ENCODE data around the gene LIPE.

The LIPE gene

GRCh38 chr19:42374826-42375376 is 52.3 kb downstream of the LIPE start:
- no peak overlapping the region for H3K27ac ChIP-seq (ENCODE audit: low read depth, low read length)
- no peak overlapping the region for H3K9ac ChIP-seq (ENCODE audit: low read length)
- no peak overlapping the region for H3K4me3 ChIP-seq (ENCODE audit: low read depth in 1 of 2, low read length in 2 of 2)
- no peaks in the 10 kb centered on the region for H3K9me3 ChIP-seq (ENCODE audit: low read length)
- H3K27me3 ChIP-seq (ENCODE audit: control insufficient read depth in 1 of 2, insufficient read depth in 2 of 2, low read length in 2 of 2) = no peaks in the 10 kb centered on the region
- peaks cover 19% of the 10 kb centered on the region for H3K36me3 ChIP-seq (ENCODE audit: insufficient read depth, low read length)
- H3K4me1 ChIP-seq (ENCODE audit: insufficient read depth, low read length) = no peaks in the 10 kb centered on the region

DNA sequence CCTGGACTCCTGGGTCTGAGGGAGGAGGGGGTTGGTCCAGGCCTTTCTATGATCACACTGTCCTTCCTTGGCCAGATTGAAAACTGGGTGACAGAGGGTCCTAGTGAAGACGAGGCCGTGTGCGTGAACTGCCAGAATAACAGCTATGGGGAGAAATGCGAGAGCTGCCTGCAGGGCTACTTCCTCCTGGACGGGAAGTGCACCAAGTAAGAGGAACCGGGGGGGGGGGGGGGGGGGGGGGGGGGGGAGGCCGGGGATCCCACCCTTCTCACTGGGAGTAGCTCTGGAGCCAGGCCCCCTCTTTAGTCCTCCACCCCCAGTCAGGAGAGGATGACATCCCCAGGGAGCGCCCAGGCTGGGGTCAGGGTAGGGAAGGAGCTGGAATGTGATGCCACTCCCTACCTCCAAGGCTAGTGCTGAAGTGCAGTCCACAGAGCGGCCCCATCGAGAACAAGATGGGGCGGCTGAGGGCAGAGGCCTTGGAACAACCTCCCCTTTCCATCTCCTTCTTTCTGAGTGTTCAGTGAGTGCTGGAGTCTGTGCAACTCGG is 56.5 kb downstream of the LIPE start:
- Histone ChIP-seq H3K4me3 (ENCODE audit: low read depth in 1 of 2, low read length in 2 of 2) (no peak overlapping the region), H3K27ac (ENCODE audit: low read depth, low read length) (no peak overlapping the region), H3K4me1 (ENCODE audit: insufficient read depth, low read length) (peaks cover 10% of the 10 kb centered on the region), H3K9me3 (ENCODE audit: low read length) (no peaks in the 10 kb centered on the region), H3K27me3 (ENCODE audit: control insufficient read depth in 1 of 2, insufficient read depth in 2 of 2, low read length in 2 of 2) (no peaks in the 10 kb centered on the region), H3K9ac (ENCODE audit: low read length) (no peak overlapping the region), H3K36me3 (ENCODE audit: insufficient read depth, low read length) (peaks cover 19% of the 10 kb centered on the region)

DNA sequence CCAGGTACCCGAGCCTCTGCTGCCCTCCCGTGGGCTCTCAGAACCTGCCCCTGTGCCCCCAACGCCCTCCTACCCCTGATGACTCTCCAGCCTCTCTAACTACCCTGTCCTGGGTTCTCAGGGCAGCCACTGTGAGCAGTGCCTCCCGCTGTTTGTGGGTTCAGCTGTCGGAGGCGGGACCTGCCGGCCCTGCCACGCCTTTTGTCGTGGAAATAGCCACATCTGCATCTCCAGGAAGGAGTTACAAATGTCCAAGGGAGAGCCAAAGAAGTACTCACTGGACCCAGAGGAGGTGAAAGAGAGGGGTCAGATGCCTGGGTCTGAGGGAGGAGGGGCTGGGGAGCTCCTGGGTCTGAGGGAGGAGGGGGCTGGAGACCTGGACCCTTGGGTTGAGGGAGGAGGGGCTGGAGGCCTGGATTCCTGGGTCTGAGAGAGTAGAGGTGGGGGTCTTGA is 57.1 kb downstream of the LIPE start:
- H3K27me3 ChIP-seq (ENCODE audit: control insufficient read depth in 1 of 2, insufficient read depth in 2 of 2, low read length in 2 of 2) = no peaks in the 10 kb centered on the region
- H3K36me3 ChIP-seq (ENCODE audit: insufficient read depth, low read length) = peaks cover 19% of the 10 kb centered on the region
- H3K4me1 ChIP-seq (ENCODE audit: insufficient read depth, low read length) = peaks cover 14% of the 10 kb centered on the region
- H3K9me3 ChIP-seq (ENCODE audit: low read length) = no peaks in the 10 kb centered on the region
- H3K9ac ChIP-seq (ENCODE audit: low read length) = no peak overlapping the region
- no peak overlapping the region for H3K27ac ChIP-seq (ENCODE audit: low read depth, low read length)
- no peak overlapping the region for H3K4me3 ChIP-seq (ENCODE audit: low read depth in 1 of 2, low read length in 2 of 2)

GRCh38 chr19:42369433-42370067 is 57.6 kb downstream of the LIPE start:
- no peak overlapping the region for H3K4me3 ChIP-seq (ENCODE audit: low read depth in 1 of 2, low read length in 2 of 2)
- H3K4me1 ChIP-seq (ENCODE audit: insufficient read depth, low read length) = peaks cover 18% of the 10 kb centered on the region
- no peaks in the 10 kb centered on the region for H3K9me3 ChIP-seq (ENCODE audit: low read length)
- peaks cover 15% of the 10 kb centered on the region for H3K36me3 ChIP-seq (ENCODE audit: insufficient read depth, low read length)
- H3K27me3 ChIP-seq (ENCODE audit: control insufficient read depth in 1 of 2, insufficient read depth in 2 of 2, low read length in 2 of 2) = no peaks in the 10 kb centered on the region
- H3K27ac ChIP-seq (ENCODE audit: low read depth, low read length) = no peak overlapping the region
- no peak overlapping the region for H3K9ac ChIP-seq (ENCODE audit: low read length)

- H3K4me1 ChIP-seq (ENCODE audit: insufficient read depth, low read length) = peaks cover 18% of the 10 kb centered on the region
- H3K27ac ChIP-seq (ENCODE audit: low read depth, low read length) = no peak overlapping the region
- H3K9me3 ChIP-seq (ENCODE audit: low read length) = no peaks in the 10 kb centered on the region
- H3K9ac ChIP-seq (ENCODE audit: low read length) = no peak overlapping the region
- H3K27me3 ChIP-seq (ENCODE audit: control insufficient read depth in 1 of 2, insufficient read depth in 2 of 2, low read length in 2 of 2) = no peaks in the 10 kb centered on the region
- H3K36me3 ChIP-seq (ENCODE audit: insufficient read depth, low read length) = peaks cover 18% of the 10 kb centered on the region
- no peak overlapping the region for H3K4me3 ChIP-seq (ENCODE audit: low read depth in 1 of 2, low read length in 2 of 2)
These were observed 58.4 kb downstream of the LIPE start for GRCh38 chr19:42368765-42369164.

- Histone ChIP-seq H3K36me3 (ENCODE audit: insufficient read depth, low read length) (peaks cover 19% of the 10 kb centered on the region), H3K9ac (ENCODE audit: low read length) (no peak overlapping the region), H3K27me3 (ENCODE audit: control insufficient read depth in 1 of 2, insufficient read depth in 2 of 2, low read length in 2 of 2) (no peaks in the 10 kb centered on the region), H3K4me3 (ENCODE audit: low read depth in 1 of 2, low read length in 2 of 2) (no peak overlapping the region), H3K9me3 (ENCODE audit: low read length) (no peaks in the 10 kb centered on the region), H3K27ac (ENCODE audit: low read depth, low read length) (no peak overlapping the region), H3K4me1 (ENCODE audit: insufficient read depth, low read length) (peaks cover 18% of the 10 kb centered on the region)
These were observed 58.8 kb downstream of the LIPE start for GRCh38 chr19:42368360-42368759.

GRCh38 chr19:42367929-42368328 is 59.3 kb downstream of the LIPE start:
- no peaks in the 10 kb centered on the region for H3K27me3 ChIP-seq (ENCODE audit: control insufficient read depth in 1 of 2, insufficient read depth in 2 of 2, low read length in 2 of 2)
- no peaks in the 10 kb centered on the region for H3K9me3 ChIP-seq (ENCODE audit: low read length)
- H3K4me3 ChIP-seq (ENCODE audit: low read depth in 1 of 2, low read length in 2 of 2) = no peak overlapping the region
- H3K9ac ChIP-seq (ENCODE audit: low read length) = no peak overlapping the region
- peaks cover 18% of the 10 kb centered on the region for H3K4me1 ChIP-seq (ENCODE audit: insufficient read depth, low read length)
- H3K27ac ChIP-seq (ENCODE audit: low read depth, low read length) = no peak overlapping the region
- H3K36me3 ChIP-seq (ENCODE audit: insufficient read depth, low read length) = peaks cover 19% of the 10 kb centered on the region

- peaks cover 19% of the 10 kb centered on the region for H3K36me3 ChIP-seq (ENCODE audit: insufficient read depth, low read length)
- H3K9ac ChIP-seq (ENCODE audit: low read length) = no peak overlapping the region
These were observed 60.5 kb downstream of the LIPE start for GRCh38 chr19:42366673-42367072.

GRCh38 chr19:42363614-42364346 is 63.4 kb downstream of the LIPE start:
- Histone ChIP-seq H3K27me3 (ENCODE audit: control insufficient read depth in 1 of 2, insufficient read depth in 2 of 2, low read length in 2 of 2) (no peaks in the 10 kb centered on the region), H3K27ac (ENCODE audit: low read depth, low read length) (no peak overlapping the region), H3K9ac (ENCODE audit: low read length) (no peak overlapping the region), H3K36me3 (ENCODE audit: insufficient read depth, low read length) (peaks cover 10% of the 10 kb centered on the region), H3K4me1 (ENCODE audit: insufficient read depth, low read length) (peaks cover 18% of the 10 kb centered on the region), H3K4me3 (ENCODE audit: low read depth in 1 of 2, low read length in 2 of 2) (no peak overlapping the region), H3K9me3 (ENCODE audit: low read length) (no peaks in the 10 kb centered on the region)

More at GRCh38 chr19:42366673-42367072, 60.5 kb downstream of the LIPE start:
- H3K9me3 ChIP-seq (ENCODE audit: low read length) = no peaks in the 10 kb centered on the region
- no peak overlapping the region for H3K4me3 ChIP-seq (ENCODE audit: low read depth in 1 of 2, low read length in 2 of 2)
- H3K4me1 ChIP-seq (ENCODE audit: insufficient read depth, low read length) = peaks cover 18% of the 10 kb centered on the region
- H3K27ac ChIP-seq (ENCODE audit: low read depth, low read length) = no peak overlapping the region
- H3K27me3 ChIP-seq (ENCODE audit: control insufficient read depth in 1 of 2, insufficient read depth in 2 of 2, low read length in 2 of 2) = no peaks in the 10 kb centered on the region

DNA sequence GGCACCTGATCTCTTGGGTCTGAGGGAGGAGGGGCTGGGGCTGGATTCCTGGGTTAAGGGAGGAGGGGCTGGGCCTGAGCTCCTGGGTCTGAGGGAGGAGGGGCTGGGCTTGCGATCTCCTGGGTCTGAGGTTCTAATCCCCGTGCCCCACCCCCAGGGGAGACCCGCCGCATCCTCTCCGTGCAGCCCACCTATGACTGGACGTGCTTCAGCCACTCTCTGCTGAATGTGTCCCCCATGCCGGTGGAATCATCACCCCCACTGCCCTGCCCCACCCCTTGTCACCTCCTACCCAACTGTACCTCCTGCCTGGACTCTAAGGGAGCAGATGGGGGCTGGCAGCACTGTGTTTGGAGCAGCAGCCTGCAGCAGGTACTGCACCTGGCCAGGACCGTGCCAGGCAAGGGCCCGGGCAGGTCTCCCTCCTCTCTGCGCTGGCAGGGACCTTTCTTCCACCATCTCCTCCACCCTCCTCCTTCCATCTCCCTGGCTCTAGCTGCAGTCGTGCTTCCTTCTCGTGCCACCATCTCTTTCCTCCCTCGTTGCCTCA is 64.2 kb downstream of the LIPE start:
- no peaks in the 10 kb centered on the region for H3K27me3 ChIP-seq (ENCODE audit: control insufficient read depth in 1 of 2, insufficient read depth in 2 of 2, low read length in 2 of 2)
- H3K9ac ChIP-seq (ENCODE audit: low read length) = no peak overlapping the region
- H3K36me3 ChIP-seq (ENCODE audit: insufficient read depth, low read length) = peaks cover 18% of the 10 kb centered on the region
- H3K4me1 ChIP-seq (ENCODE audit: insufficient read depth, low read length) = peaks cover 18% of the 10 kb centered on the region
- H3K9me3 ChIP-seq (ENCODE audit: low read length) = no peaks in the 10 kb centered on the region
- H3K27ac ChIP-seq (ENCODE audit: low read depth, low read length) = no peak overlapping the region
- no peak overlapping the region for H3K4me3 ChIP-seq (ENCODE audit: low read depth in 1 of 2, low read length in 2 of 2)

DNA sequence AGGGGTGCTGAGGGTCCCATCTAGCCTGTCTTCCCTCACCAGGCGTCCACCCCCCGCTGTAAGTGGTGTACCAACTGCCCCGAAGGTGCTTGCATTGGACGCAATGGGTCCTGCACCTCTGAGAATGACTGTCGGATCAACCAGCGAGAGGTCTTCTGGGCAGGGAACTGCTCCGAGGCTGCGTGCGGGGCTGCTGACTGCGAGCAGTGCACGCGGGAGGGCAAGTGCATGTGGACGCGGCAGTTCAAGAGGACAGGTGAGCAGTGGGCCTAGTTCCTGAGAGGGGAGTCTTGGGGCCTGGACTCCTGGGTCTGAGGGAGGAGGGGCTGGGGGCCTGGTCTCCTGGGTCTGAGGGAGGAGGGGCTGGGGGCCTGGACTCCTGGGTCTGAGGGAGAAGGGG is 64.8 kb downstream of the LIPE start:
- Histone ChIP-seq H3K9me3 (ENCODE audit: low read length) (no peaks in the 10 kb centered on the region), H3K27ac (ENCODE audit: low read depth, low read length) (no peak overlapping the region), H3K4me3 (ENCODE audit: low read depth in 1 of 2, low read length in 2 of 2) (no peak overlapping the region), H3K27me3 (ENCODE audit: control insufficient read depth in 1 of 2, insufficient read depth in 2 of 2, low read length in 2 of 2) (no peaks in the 10 kb centered on the region), H3K4me1 (ENCODE audit: insufficient read depth, low read length) (peaks cover 18% of the 10 kb centered on the region), H3K36me3 (ENCODE audit: insufficient read depth, low read length) (peaks cover 23% of the 10 kb centered on the region), H3K9ac (ENCODE audit: low read length) (no peak overlapping the region)
